Measurements from ENCODE around the gene DCTN4.
"Not testable (repeated sequence)": the region's sequence is repeated elsewhere in the genome, so short reads cannot be mapped to it uniquely, and the experiment has no call there.

Gene DCTN4

DNA sequence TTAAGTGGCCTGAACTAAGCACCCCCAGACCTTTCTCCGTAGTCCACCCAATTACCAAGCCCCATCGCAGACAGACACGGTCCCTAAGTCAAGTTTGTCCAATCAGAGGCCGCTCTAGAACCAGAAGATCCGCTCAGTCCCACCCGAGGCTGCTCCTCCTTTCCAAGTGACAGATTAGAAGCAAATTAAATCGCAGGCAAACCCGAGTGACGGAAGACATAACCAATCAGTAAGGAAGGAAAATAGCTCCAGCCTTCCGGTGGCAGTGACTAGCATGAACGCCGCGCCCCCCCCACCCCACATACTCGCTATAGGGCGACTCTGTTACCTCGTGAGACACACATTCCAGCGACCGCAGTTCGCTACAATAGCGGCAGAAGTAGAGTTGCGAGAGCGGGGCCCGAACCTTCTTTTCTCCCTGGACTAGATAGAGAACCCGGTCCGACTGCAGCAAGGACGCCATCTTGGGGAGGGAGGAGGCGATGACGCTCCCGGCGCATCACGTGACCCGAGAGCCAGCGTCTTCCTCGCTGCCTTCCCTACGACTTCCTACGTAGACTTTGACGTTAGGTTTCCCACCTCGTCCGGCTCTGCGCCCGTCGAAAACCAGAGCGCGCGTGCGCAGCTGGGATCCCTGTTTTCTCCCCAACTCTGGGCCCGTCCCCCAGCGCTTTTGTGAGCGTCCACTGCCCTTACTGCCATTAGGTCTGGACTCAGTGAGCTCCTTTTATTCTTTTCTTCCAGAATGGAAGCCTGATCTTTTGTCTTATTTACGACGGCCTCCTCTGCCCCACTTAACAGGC is at the start of gene DCTN4:
Gene DCTN4, minus strand, starts transcription at position 487 of the 803 bp plus-strand sequence. Its CDS starts 24 bp downstream, at position 463.
- TF ChIP-seq POLR2A (IDR thresholded peaks at IDR 0.05; ENCODE audit: low read length) (peak; percentile 88), GATA1 (IDR thresholded peaks at IDR 0.05; ENCODE audit: low read depth, low read length) (no peak)

GRCh38 chr5:150804388-150804787 is 45.6 kb upstream of the DCTN4 start:
- TF ChIP-seq POLR2A (IDR thresholded peaks at IDR 0.05; ENCODE audit: low read length) (no peak), GATA1 (IDR thresholded peaks at IDR 0.05; ENCODE audit: low read depth, low read length) (no peak)
- DNase-seq = no peak

More for the DNA sequence above, at the start of gene DCTN4:
- DNase-seq = peak; percentile 97 to 98

- peak; percentile 44 to 66 for DNase-seq
- TF ChIP-seq GATA1 (IDR thresholded peaks at IDR 0.05; ENCODE audit: low read depth, low read length) (no peak), POLR2A (IDR thresholded peaks at IDR 0.05; ENCODE audit: low read length) (no peak)
Measured at GRCh38 chr5:150801117-150801927, 42.5 kb upstream of the DCTN4 start.

- no peak for DNase-seq
- TF ChIP-seq GATA1 (IDR thresholded peaks at IDR 0.05; ENCODE audit: low read depth, low read length) (no peak), POLR2A (IDR thresholded peaks at IDR 0.05; ENCODE audit: low read length) (no peak)
Measured at GRCh38 chr5:150797384-150797783, 38.6 kb upstream of the DCTN4 start.

- no peak for TF ChIP-seq POLR2A (IDR thresholded peaks at IDR 0.05; ENCODE audit: low read length)
- no peak for TF ChIP-seq GATA1 (IDR thresholded peaks at IDR 0.05; ENCODE audit: low read depth, low read length)
- DNase-seq = no peak
Measured at GRCh38 chr5:150794927-150795326, 36.1 kb upstream of the DCTN4 start.

DNA sequence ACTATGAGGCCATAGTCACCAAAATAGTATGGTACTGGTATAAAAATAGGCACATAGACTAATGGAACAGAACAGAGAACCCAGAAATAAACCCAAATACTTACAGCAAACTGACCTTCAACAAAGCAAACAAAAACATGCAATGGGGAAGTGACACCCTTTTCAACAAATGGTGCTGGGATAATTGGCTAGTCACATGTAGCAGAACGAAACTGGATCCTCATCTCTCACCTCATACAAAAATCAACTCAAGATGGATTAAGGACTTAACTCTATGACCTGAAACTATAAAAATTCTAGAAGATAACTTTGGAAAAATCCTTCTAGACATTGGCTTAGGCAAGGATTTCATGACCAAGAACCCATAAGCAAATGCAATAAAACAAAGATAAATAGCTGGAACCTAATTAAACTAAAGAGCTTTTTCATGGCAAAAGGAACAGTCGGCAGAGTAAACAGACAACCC is 34.6 kb upstream of the DCTN4 start:
- not testable (repeated sequence) for DNase-seq

DNA sequence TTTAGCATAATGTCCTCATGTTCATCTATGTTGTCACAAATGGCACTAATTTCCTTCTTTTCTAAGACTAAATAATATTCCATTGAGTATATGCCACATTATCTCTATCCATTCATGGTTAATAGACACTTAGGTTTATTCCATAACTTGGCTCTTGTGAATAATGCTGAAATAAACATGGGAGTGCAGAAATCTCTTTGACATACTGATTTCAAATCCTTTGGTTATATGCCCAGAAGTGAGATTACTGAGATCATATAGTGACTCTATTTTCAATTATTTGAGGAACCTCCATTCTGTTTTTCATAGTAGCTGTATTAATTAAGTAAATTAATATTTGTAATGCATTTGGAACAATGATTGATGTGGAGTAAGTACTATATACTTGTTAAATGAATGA is 32.7 kb upstream of the DCTN4 start:
- no peak for DNase-seq
- TF ChIP-seq GATA1 (IDR thresholded peaks at IDR 0.05; ENCODE audit: low read depth, low read length) (no peak), POLR2A (IDR thresholded peaks at IDR 0.05; ENCODE audit: low read length) (no peak)

- no peak for DNase-seq
- no peak for TF ChIP-seq POLR2A (IDR thresholded peaks at IDR 0.05; ENCODE audit: low read length)
- TF ChIP-seq GATA1 (IDR thresholded peaks at IDR 0.05; ENCODE audit: low read depth, low read length) = no peak
Measured at GRCh38 chr5:150789943-150790611, 31.3 kb upstream of the DCTN4 start.

GRCh38 chr5:150789450-150789849 is 30.6 kb upstream of the DCTN4 start:
- TF ChIP-seq POLR2A (IDR thresholded peaks at IDR 0.05; ENCODE audit: low read length) = no peak
- TF ChIP-seq GATA1 (IDR thresholded peaks at IDR 0.05; ENCODE audit: low read depth, low read length) = no peak
- no peak for DNase-seq

GRCh38 chr5:150788977-150789376 is 30.2 kb upstream of the DCTN4 start:
- DNase-seq = no peak
- TF ChIP-seq POLR2A (IDR thresholded peaks at IDR 0.05; ENCODE audit: low read length) (no peak), GATA1 (IDR thresholded peaks at IDR 0.05; ENCODE audit: low read depth, low read length) (no peak)

DNA sequence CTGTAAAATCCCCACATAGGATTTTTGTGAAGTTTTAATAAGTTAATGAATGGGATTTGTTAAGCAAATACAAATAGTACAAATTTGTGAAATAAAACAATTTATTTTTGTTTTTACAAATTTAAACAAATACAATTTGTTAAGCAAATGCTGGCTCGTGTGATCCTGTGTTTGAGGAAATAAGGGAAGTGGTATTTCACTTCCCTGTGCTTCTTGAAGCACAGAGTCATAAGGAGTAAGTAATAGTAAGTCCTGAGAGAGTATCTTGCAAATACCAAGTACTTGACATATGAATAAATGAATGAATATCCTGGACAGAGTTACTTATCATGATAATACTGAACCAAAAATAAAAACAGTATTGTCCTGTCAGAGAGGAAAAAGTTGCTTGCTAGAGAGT is 28.8 kb upstream of the DCTN4 start:
- TF ChIP-seq GATA1 (IDR thresholded peaks at IDR 0.05; ENCODE audit: low read depth, low read length) (no peak), POLR2A (IDR thresholded peaks at IDR 0.05; ENCODE audit: low read length) (no peak)

DNA sequence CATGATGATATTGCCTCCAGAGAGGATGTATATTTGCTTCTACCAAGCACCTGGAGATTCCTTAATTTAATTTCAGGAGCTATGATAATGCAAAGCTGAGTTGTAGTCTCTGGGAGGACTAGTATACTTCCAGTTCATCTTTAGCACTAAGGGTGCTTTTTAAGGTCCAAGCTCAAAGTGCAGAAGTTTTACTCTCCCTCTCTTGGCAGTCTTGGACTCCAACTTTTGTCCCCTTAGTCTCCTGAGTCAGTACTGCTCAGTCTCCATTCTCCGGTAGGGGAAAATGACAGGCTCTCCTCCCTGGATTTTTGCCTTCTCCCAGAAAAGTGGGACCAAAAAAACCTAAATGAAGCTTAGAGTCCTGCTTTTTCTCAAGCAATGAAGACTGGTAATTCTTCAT is 28.1 kb upstream of the DCTN4 start:
- no peak for TF ChIP-seq POLR2A (IDR thresholded peaks at IDR 0.05; ENCODE audit: low read length)
- TF ChIP-seq GATA1 (IDR thresholded peaks at IDR 0.05; ENCODE audit: low read depth, low read length) = no peak
- no peak for DNase-seq

More for the DNA sequence above, 28.8 kb upstream of the DCTN4 start:
- DNase-seq = no peak

DNA sequence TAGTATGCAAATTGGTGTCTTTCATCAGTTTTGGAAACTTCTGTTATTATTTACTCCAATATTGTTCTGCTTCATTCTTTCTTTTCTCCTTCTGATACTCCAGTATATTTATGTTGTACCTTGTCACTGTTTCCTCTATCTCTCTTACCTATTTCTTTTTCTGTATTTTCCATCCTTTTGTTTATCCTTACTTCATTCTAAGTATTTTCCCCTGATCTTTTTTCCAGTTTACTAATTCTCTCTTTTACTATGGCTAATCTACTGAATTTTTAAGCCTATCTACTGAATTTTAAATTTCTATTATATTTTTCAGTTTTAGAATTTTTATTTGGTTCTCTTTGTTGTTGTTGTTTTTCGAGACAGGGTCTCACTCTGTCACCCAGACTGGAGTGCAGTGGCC is 27.1 kb upstream of the DCTN4 start:
- TF ChIP-seq POLR2A (IDR thresholded peaks at IDR 0.05; ENCODE audit: low read length) = no peak
- TF ChIP-seq GATA1 (IDR thresholded peaks at IDR 0.05; ENCODE audit: low read depth, low read length) = no peak
- no peak for DNase-seq

- DNase-seq = peak in 1 of 2 experiments; percentile 6
- TF ChIP-seq POLR2A (IDR thresholded peaks at IDR 0.05; ENCODE audit: low read length) = no peak
- no peak for TF ChIP-seq GATA1 (IDR thresholded peaks at IDR 0.05; ENCODE audit: low read depth, low read length)
Measured at GRCh38 chr5:150783422-150783928, 24.7 kb upstream of the DCTN4 start.

Data from erythroblast (primary cell).